ENCODE data around the gene ARAP2. TPM values are rescaled to one million over a fixed set of nuclear protein-coding genes. Genes with fewer than 3 reads are reported as not detected.

ARAP2 gene
- total RNA-seq = 10 to 100 TPM; 39.7 to 78.5 (median 44.7) TPM
- 10 to 100 TPM; 10.4 to 13.8 TPM for polyA plus RNA-seq
- total RNA-seq = 85.6 reads per million, percentile 82 among the genes with 10 or more reads in this experiment

DNA sequence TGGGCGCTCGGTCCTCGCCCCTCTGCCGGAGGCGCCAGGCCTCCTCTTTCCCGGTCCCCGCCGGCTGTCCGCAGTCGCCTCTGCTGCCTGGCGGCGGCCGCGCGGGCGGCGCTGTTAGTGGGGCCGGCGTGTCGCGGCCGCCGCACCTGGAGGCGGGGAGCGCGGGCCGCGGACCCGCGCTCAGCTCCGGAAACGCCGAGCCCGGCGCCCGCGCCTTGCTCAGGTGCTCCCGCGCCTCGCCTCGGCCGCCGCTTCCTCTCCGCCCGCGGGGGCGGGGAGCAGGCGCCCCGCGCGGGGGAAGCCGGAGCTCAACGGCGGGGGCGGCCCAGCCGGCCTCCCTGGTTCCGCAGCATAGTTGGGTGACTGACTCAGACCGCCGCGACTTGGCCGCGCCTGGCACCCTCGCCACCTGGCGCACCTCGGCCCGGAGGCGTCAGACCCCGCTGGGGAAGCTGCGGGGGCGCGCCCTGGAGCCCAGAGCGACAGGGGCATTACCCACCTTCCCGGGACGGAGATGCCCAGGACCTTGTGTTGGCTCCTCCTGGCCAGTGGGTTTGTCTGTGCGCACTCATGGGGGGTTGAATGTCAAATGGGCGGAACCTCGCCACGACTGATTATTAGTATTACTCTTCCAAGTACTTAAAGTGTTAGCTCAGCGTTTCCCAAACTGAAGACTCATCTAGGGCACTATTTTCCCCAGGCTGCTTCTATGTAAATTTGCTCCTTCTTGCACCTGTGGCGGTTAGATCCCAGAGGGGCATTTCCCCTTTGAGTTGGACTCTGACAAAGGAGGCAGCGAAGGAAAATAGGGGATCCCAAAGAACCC is at the start of gene ARAP2:
Gene ARAP2 (minus strand): TSS at position 258 of the 826 bp plus-strand sequence. CDS start 15,028 bp downstream, outside the sequence.
- peaks cover 0 to under 1% (median 0%) of the 10 kb centered on the region in 11 donors for H3K9me3 Mint-ChIP-seq
- Histone ChIP-seq H3K27ac (ENCODE audit: low read depth, low read length) (peak within 1 kb of the TSS; percentile 88), H3K4me3 (ENCODE audit: low read length) (peak within 1 kb of the TSS; percentile 67), H3K36me3 (ENCODE audit: control insufficient read depth in 2 of 3, insufficient read depth in 3 of 3, low read length in 3 of 3) (peaks cover 0 to 5% (median 0%) of the 10 kb centered on the region in 3 experiments), H3K27me3 (ENCODE audit: control insufficient read depth in 2 of 2, insufficient read depth in 2 of 2, low read length in 2 of 2) (no peaks in the 10 kb centered on the region), H3K9me3 (ENCODE audit: control insufficient read depth in 2 of 3, low read length in 3 of 3) (no peaks in the 10 kb centered on the region), H3K4me1 (ENCODE audit: control insufficient read depth in 2 of 2, insufficient read depth in 2 of 2, low read length in 2 of 2) (peaks cover 7 to 23% of the 10 kb centered on the region in 2 donors)
- H3K27ac Mint-ChIP-seq = peak within 1 kb of the TSS; percentile 89 to 96 (median 94)
- H3K36me3 Mint-ChIP-seq = peaks cover under 1 to 15% (median 2%) of the 10 kb centered on the region in 5 donors
- H3K27me3 Mint-ChIP-seq = peaks cover 0 to 15% (median 0%) of the 10 kb centered on the region in 5 donors
- DNase-seq (peak; percentile 61 to 84 (median 71)), ATAC-seq (peak; percentile 84)
- ChIA-PET POLR2A (interaction anchor here (0.7 to 4.9 kb wide), 15 partner anchors 10 to 145 kb away, joined by 3 to 63 read pairs (median 3); no protein-coding TSS in a partner anchor), CTCF (interaction anchor here (0.7 to 1.1 kb wide), 5 partner anchors 9 to 150 kb away, joined by 3 to 4 read pairs (median 3); no protein-coding TSS in a partner anchor)
- H3K4me3 Mint-ChIP-seq = peak within 1 kb of the TSS; percentile 82 to 97 (median 94)
- H3K4me1 Mint-ChIP-seq = peaks cover 25 to 46% (median 36%) of the 10 kb centered on the region in 7 donors
- intact Hi-C loops (cut with micrococcal nuclease) = loop anchor here (1.0 to 5.0 kb wide), 7 partner anchors 11 to 1443 kb away; partner anchors contain the start of gene RELL1 (in 1 of the 2)

GRCh38 chr4:36292556-36293188 is 48.4 kb upstream of the ARAP2 start:
- Histone ChIP-seq H3K27ac (ENCODE audit: low read depth, low read length) (no peak overlapping the region), H3K4me1 (ENCODE audit: control insufficient read depth in 2 of 2, insufficient read depth in 2 of 2, low read length in 2 of 2) (peaks cover 0 to 10% of the 10 kb centered on the region in 2 donors), H3K36me3 (ENCODE audit: control insufficient read depth in 2 of 3, insufficient read depth in 3 of 3, low read length in 3 of 3) (no peaks in the 10 kb centered on the region), H3K9me3 (ENCODE audit: control insufficient read depth in 2 of 3, low read length in 3 of 3) (no peaks in the 10 kb centered on the region), H3K27me3 (ENCODE audit: control insufficient read depth in 2 of 2, insufficient read depth in 2 of 2, low read length in 2 of 2) (no peaks in the 10 kb centered on the region), H3K4me3 (ENCODE audit: low read length) (no peak overlapping the region)
- intact Hi-C loops (cut with micrococcal nuclease) = no loop called here
- Mint-ChIP-seq H3K9me3 (peaks cover 0 to 6% (median 0%) of the 10 kb centered on the region in 11 donors), H3K27me3 (peaks cover 0 to 11% (median 0%) of the 10 kb centered on the region in 5 donors), H3K4me3 (no peak overlapping the region), H3K36me3 (peaks cover 0 to 11% (median 0%) of the 10 kb centered on the region in 5 donors), H3K4me1 (peaks cover 0 to 18% (median 0%) of the 10 kb centered on the region in 7 donors), H3K27ac (no peak overlapping the region)
- ATAC-seq (no peak), DNase-seq (no peak)
- ChIA-PET CTCF (no interaction called here), POLR2A (interaction anchor here (0.9 kb wide), 1 partner anchor 73 kb away, joined by 3 read pairs; no protein-coding TSS in a partner anchor)

- H3K27me3 Mint-ChIP-seq = peaks cover 0 to 4% (median 0%) of the 10 kb centered on the region in 5 donors
- Histone ChIP-seq H3K9me3 (ENCODE audit: control insufficient read depth in 2 of 3, low read length in 3 of 3) (no peaks in the 10 kb centered on the region), H3K4me1 (ENCODE audit: control insufficient read depth in 2 of 2, insufficient read depth in 2 of 2, low read length in 2 of 2) (peaks cover 4 to 17% of the 10 kb centered on the region in 2 donors), H3K27ac (ENCODE audit: low read depth, low read length) (no peak overlapping the region), H3K27me3 (ENCODE audit: control insufficient read depth in 2 of 2, insufficient read depth in 2 of 2, low read length in 2 of 2) (no peaks in the 10 kb centered on the region), H3K4me3 (ENCODE audit: low read length) (no peak overlapping the region), H3K36me3 (ENCODE audit: control insufficient read depth in 2 of 3, insufficient read depth in 3 of 3, low read length in 3 of 3) (no peaks in the 10 kb centered on the region)
- ATAC-seq (no peak), DNase-seq (no peak)
- POLR2A ChIA-PET = no interaction called here
- peaks cover 0 to 13% (median 0%) of the 10 kb centered on the region in 11 donors for H3K9me3 Mint-ChIP-seq
- H3K27ac Mint-ChIP-seq = no peak overlapping the region
- intact Hi-C loops (cut with micrococcal nuclease) = no loop called here
- CTCF ChIA-PET = interaction anchor here (0.9 kb wide), 1 partner anchor 47 kb away, joined by 3 read pairs; no protein-coding TSS in a partner anchor
- peaks cover 0 to 20% (median 0%) of the 10 kb centered on the region in 5 donors for H3K36me3 Mint-ChIP-seq
- H3K4me1 Mint-ChIP-seq = peaks cover 5 to 34% (median 10%) of the 10 kb centered on the region in 7 donors
- H3K4me3 Mint-ChIP-seq = no peak overlapping the region
Observed at GRCh38 chr4:36290641-36291040, 46.3 kb upstream of the ARAP2 start.

GRCh38 chr4:36288731-36289426 is 44.6 kb upstream of the ARAP2 start:
- intact Hi-C loops (cut with micrococcal nuclease) = no loop called here
- no peak overlapping the region for H3K4me3 Mint-ChIP-seq
- peaks cover 0 to 18% (median 0%) of the 10 kb centered on the region in 11 donors for H3K9me3 Mint-ChIP-seq
- H3K4me1 Mint-ChIP-seq = peaks cover 5 to 43% (median 11%) of the 10 kb centered on the region in 7 donors
- ATAC-seq = no peak
- DNase-seq = no peak
- no peak overlapping the region for H3K4me3 ChIP-seq (ENCODE audit: low read length)
- peaks cover 0 to 27% (median 0%) of the 10 kb centered on the region in 5 donors for H3K36me3 Mint-ChIP-seq
- ChIA-PET POLR2A (no interaction called here), CTCF (interaction anchor here (0.7 kb wide), 1 partner anchor 54 kb away, joined by 4 read pairs; no protein-coding TSS in a partner anchor)
- H3K27me3 Mint-ChIP-seq = no peaks in the 10 kb centered on the region
- peaks cover 6 to 24% of the 10 kb centered on the region in 2 donors for H3K4me1 ChIP-seq (ENCODE audit: control insufficient read depth in 2 of 2, insufficient read depth in 2 of 2, low read length in 2 of 2)
- no peaks in the 10 kb centered on the region for H3K9me3 ChIP-seq (ENCODE audit: control insufficient read depth in 2 of 3, low read length in 3 of 3)
- H3K27me3 ChIP-seq (ENCODE audit: control insufficient read depth in 2 of 2, insufficient read depth in 2 of 2, low read length in 2 of 2) = no peaks in the 10 kb centered on the region
- H3K27ac Mint-ChIP-seq = no peak overlapping the region
- no peaks in the 10 kb centered on the region for H3K36me3 ChIP-seq (ENCODE audit: control insufficient read depth in 2 of 3, insufficient read depth in 3 of 3, low read length in 3 of 3)
- H3K27ac ChIP-seq (ENCODE audit: low read depth, low read length) = no peak overlapping the region

DNA sequence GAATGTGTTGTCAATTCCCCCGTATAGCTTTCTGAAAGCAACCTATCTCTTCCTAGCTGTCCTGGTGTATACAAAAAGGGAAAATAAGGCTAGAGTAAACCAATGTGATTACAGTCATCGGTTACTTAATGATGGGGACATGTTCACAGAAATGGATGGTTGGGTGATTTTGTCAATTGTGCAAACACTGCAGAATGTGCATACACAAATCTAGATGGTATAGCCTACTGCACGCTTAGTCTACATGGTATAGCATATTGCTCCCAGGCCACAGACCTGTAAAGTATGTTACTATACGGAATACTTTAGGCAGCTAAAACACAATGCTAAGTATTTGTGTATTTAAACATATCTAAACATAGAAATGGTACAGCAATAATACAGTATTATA is 42.2 kb upstream of the ARAP2 start:
- peaks cover 6 to 24% of the 10 kb centered on the region in 2 donors for H3K4me1 ChIP-seq (ENCODE audit: control insufficient read depth in 2 of 2, insufficient read depth in 2 of 2, low read length in 2 of 2)
- intact Hi-C loops (cut with micrococcal nuclease) = loop anchor here (1.0 to 2.0 kb wide), 12 partner anchors 8 to 108 kb away; no protein-coding TSS in a partner anchor
- H3K27ac Mint-ChIP-seq = peak overlapping the region in 7 of 9 donors; percentile 38 to 96 (median 70)
- H3K27me3 ChIP-seq (ENCODE audit: control insufficient read depth in 2 of 2, insufficient read depth in 2 of 2, low read length in 2 of 2) = no peaks in the 10 kb centered on the region
- ChIA-PET POLR2A (interaction anchor here (1.0 kb wide), 1 partner anchor 105 kb away, joined by 3 read pairs; no protein-coding TSS in a partner anchor), CTCF (interaction anchor here (0.7 kb wide), 1 partner anchor 27 kb away, joined by 3 read pairs; no protein-coding TSS in a partner anchor)
- peaks cover 5 to 61% (median 11%) of the 10 kb centered on the region in 7 donors for H3K4me1 Mint-ChIP-seq
- peaks cover 0 to 26% (median 0%) of the 10 kb centered on the region in 11 donors for H3K9me3 Mint-ChIP-seq
- H3K9me3 ChIP-seq (ENCODE audit: control insufficient read depth in 2 of 3, low read length in 3 of 3) = no peaks in the 10 kb centered on the region
- H3K36me3 Mint-ChIP-seq = peaks cover 0 to 43% (median 0%) of the 10 kb centered on the region in 5 donors
- DNase-seq = no peak
- no peak overlapping the region for H3K27ac ChIP-seq (ENCODE audit: low read depth, low read length)
- peak overlapping the region in 4 of 10 donors; percentile 19 to 80 (median 30) for H3K4me3 Mint-ChIP-seq
- no peak overlapping the region for H3K4me3 ChIP-seq (ENCODE audit: low read length)
- ATAC-seq = peak; percentile 15
- no peaks in the 10 kb centered on the region for H3K36me3 ChIP-seq (ENCODE audit: control insufficient read depth in 2 of 3, insufficient read depth in 3 of 3, low read length in 3 of 3)
- H3K27me3 Mint-ChIP-seq = no peaks in the 10 kb centered on the region
